ENCODE results near the gene BHLHE41.
A peak's percentile ranks its signal among the peaks of the same experiment; 100 is the strongest.

The BHLHE41 gene

GRCh38 chr12:26124446-26125399, at the start of gene BHLHE41:
TSS of gene BHLHE41 (minus strand) at chr12:26125037. CDS start at chr12:26124779, 258 bp downstream.
- DNase-seq (ENCODE audit: low spot score): peak; percentile 90

- DNase-seq (ENCODE audit: low spot score): no peak
Observed at GRCh38 chr12:26172946-26173552, 48.2 kb upstream of the BHLHE41 start.

GRCh38 chr12:26172539-26172938, 47.7 kb upstream of the BHLHE41 start:
- no peak for DNase-seq (ENCODE audit: low spot score)

- DNase-seq (ENCODE audit: low spot score): no peak
Observed at GRCh38 chr12:26172013-26172412, 47.2 kb upstream of the BHLHE41 start.

GRCh38 chr12:26164118-26164517, 39.3 kb upstream of the BHLHE41 start:
- no peak for DNase-seq (ENCODE audit: low spot score)

GRCh38 chr12:26162905-26163304, 38.1 kb upstream of the BHLHE41 start:
- no peak for DNase-seq (ENCODE audit: low spot score)

GRCh38 chr12:26162174-26162573, 37.3 kb upstream of the BHLHE41 start:
- no peak for DNase-seq (ENCODE audit: low spot score)

- no peak for DNase-seq (ENCODE audit: low spot score)
Observed at GRCh38 chr12:26158078-26158764, 33.4 kb upstream of the BHLHE41 start.

GRCh38 chr12:26157001-26157400, 32.2 kb upstream of the BHLHE41 start:
- DNase-seq (ENCODE audit: low spot score): no peak

- no peak for DNase-seq (ENCODE audit: low spot score)
Observed at GRCh38 chr12:26156201-26156871, 31.5 kb upstream of the BHLHE41 start.

GRCh38 chr12:26153421-26154154, 28.8 kb upstream of the BHLHE41 start:
- DNase-seq (ENCODE audit: low spot score): no peak

- no peak for DNase-seq (ENCODE audit: low spot score)
Observed at GRCh38 chr12:26152507-26153102, 27.8 kb upstream of the BHLHE41 start.

- DNase-seq (ENCODE audit: low spot score): no peak
Observed at GRCh38 chr12:26150736-26151450, 26.1 kb upstream of the BHLHE41 start.

- DNase-seq (ENCODE audit: low spot score): no peak
Observed at GRCh38 chr12:26149968-26150500, 25.2 kb upstream of the BHLHE41 start.

- DNase-seq (ENCODE audit: low spot score): no peak
Observed at GRCh38 chr12:26148291-26148690, 23.5 kb upstream of the BHLHE41 start.

- DNase-seq (ENCODE audit: low spot score): no peak
Observed at GRCh38 chr12:26143291-26143690, 18.5 kb upstream of the BHLHE41 start.

GRCh38 chr12:26138860-26139259, 14.0 kb upstream of the BHLHE41 start:
- DNase-seq (ENCODE audit: low spot score): no peak

- DNase-seq (ENCODE audit: low spot score): no peak
Observed at GRCh38 chr12:26136688-26137087, 11.9 kb upstream of the BHLHE41 start.

- DNase-seq (ENCODE audit: low spot score): no peak
Observed at GRCh38 chr12:26135571-26135970, 10.7 kb upstream of the BHLHE41 start.

GRCh38 chr12:26135010-26135420, 10.2 kb upstream of the BHLHE41 start:
- no peak for DNase-seq (ENCODE audit: low spot score)

Data from putamen (tissue), 1 donor.